ENCODE measurements around the gene SLC38A1. TPM values are rescaled to one million over a fixed set of nuclear protein-coding genes. Genes with fewer than 3 reads are reported as not detected.
"Not testable (repeated sequence)": the region's sequence is repeated elsewhere in the genome, so short reads cannot be mapped to it uniquely, and the experiment has no call there.

SLC38A1 gene
- total RNA-seq, 2 donors from 2014 or later = 22.1 to 77.0 TPM

DNA sequence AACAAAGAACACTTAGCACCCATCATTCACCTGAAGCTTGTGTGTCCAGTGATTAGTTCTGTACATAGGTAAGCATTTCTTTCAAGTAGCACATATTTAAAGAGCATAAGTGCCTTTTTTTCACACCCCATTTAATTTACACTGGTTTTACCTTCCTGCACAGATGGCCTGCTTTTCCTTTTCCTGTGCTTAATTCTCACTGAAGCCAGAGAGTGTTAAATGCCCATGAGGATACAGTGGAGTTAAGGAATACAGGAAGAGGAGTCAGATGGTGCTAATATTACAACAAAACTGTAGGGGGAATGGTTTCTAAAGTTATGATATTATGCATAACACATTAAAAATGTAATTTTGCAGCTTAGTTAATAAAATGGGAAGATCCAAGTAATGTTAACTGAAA, 31.0 kb upstream of the SLC38A1 start:
- H3K27me3 ChIP-seq (replicated peaks; ENCODE audit: insufficient read depth) = no peaks in the 10 kb centered on the region
- no peaks in the 10 kb centered on the region for H3K36me3 ChIP-seq
- ATAC-seq (ENCODE audit: insufficient number of reproducible peaks, low FRiP score, low read depth) = no peak
- H3K9me3 ChIP-seq = no peaks in the 10 kb centered on the region
- no peak for TF ChIP-seq CTCF (IDR thresholded peaks at IDR 0.05)
- peaks cover 0 to 16% of the 10 kb centered on the region in 2 donors for H3K4me1 ChIP-seq (ENCODE audit: control insufficient read depth in 1 of 2, low read depth in 2 of 2)
- H3K4me3 ChIP-seq = no peak overlapping the region
- H3K27ac ChIP-seq = no peak overlapping the region
- DNase-seq (ENCODE audit: low spot score) = no peak

- DNase-seq (ENCODE audit: low spot score) = no peak
- Histone ChIP-seq H3K4me3 (no peak overlapping the region), H3K27ac (no peak overlapping the region), H3K27me3 (replicated peaks; ENCODE audit: insufficient read depth) (no peaks in the 10 kb centered on the region), H3K9me3 (no peaks in the 10 kb centered on the region), H3K36me3 (no peaks in the 10 kb centered on the region), H3K4me1 (ENCODE audit: control insufficient read depth in 1 of 2, low read depth in 2 of 2) (peaks cover 0 to 7% of the 10 kb centered on the region in 2 donors)
- no peak for TF ChIP-seq CTCF (IDR thresholded peaks at IDR 0.05)
- no peak for ATAC-seq (ENCODE audit: insufficient number of reproducible peaks, low FRiP score, low read depth)
These were observed 29.4 kb upstream of the SLC38A1 start for GRCh38 chr12:46298261-46298660.

- TF ChIP-seq CTCF (IDR thresholded peaks at IDR 0.05) = no peak
- Histone ChIP-seq H3K4me1 (ENCODE audit: control insufficient read depth in 1 of 2, low read depth in 2 of 2) (peaks cover 0 to 7% of the 10 kb centered on the region in 2 donors), H3K4me3 (no peak overlapping the region), H3K27me3 (replicated peaks; ENCODE audit: insufficient read depth) (no peaks in the 10 kb centered on the region), H3K27ac (no peak overlapping the region), H3K36me3 (no peaks in the 10 kb centered on the region), H3K9me3 (no peaks in the 10 kb centered on the region)
- ATAC-seq (ENCODE audit: insufficient number of reproducible peaks, low FRiP score, low read depth) (no peak), DNase-seq (ENCODE audit: low spot score) (no peak)
These were observed 28.0 kb upstream of the SLC38A1 start for GRCh38 chr12:46296822-46297221.

DNA sequence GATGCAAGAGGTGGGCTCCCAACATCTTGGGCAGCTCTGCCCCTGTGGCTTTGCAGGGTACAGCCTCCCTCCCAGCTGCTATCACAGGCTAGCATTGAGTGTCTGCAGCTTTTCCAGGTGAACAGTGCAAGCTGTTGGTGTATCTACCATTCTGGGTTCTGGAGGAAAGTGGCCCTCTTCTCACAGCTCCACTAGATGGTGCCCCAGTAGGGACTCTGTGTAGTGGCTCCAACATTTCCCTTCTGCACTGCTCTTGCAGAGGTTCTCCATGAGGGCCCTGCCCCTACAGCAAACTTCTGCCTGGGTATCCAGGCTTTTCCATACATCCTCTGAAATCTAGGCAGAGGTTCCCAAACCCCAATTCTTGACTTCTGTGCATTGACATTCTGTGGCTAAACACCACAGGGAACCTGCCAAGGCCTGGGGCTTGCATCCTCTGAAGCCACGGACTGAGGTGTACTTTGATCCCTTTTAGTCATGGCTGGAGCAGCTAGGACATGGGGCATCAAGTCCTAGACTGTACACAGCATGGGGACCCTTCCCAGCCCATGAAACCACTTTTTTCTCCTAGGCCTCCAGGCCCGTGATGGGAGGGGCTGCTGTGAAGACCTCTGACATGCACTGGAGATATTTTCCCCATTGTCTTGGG, 24.0 kb upstream of the SLC38A1 start:
- H3K9me3 ChIP-seq = no peaks in the 10 kb centered on the region
- ATAC-seq (ENCODE audit: insufficient number of reproducible peaks, low FRiP score, low read depth) (no peak), DNase-seq (ENCODE audit: low spot score) (no peak)
- no peaks in the 10 kb centered on the region for H3K36me3 ChIP-seq
- no peak overlapping the region for H3K4me3 ChIP-seq
- no peak overlapping the region for H3K27ac ChIP-seq
- no peak for TF ChIP-seq CTCF (IDR thresholded peaks at IDR 0.05)
- no peaks in the 10 kb centered on the region for H3K4me1 ChIP-seq (ENCODE audit: control insufficient read depth in 1 of 2, low read depth in 2 of 2)
- H3K27me3 ChIP-seq (replicated peaks; ENCODE audit: insufficient read depth) = no peaks in the 10 kb centered on the region

DNA sequence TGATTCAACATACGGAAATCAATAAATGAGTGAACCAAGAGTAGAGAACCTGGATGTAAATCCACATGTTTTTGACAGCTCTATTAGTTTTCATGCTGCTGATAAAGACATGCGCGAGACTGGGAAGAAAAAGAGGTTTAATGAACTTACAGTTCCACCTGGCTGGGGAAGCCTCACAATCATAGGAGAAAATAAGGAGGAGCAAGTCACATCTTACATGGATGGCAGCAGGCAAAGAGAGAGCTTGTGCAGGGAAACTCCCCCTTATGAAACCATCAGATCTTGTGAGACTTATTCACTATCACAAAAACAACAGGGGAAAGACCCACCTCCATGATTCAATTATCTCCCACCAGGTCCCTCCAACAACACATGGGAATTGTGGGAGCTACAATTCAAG, 23.1 kb upstream of the SLC38A1 start:
- not testable (repeated sequence) for H3K27ac ChIP-seq; H3K4me3 ChIP-seq; H3K4me1 ChIP-seq (ENCODE audit: control insufficient read depth in 1 of 2, low read depth in 2 of 2); H3K9me3 ChIP-seq; H3K36me3 ChIP-seq; H3K27me3 ChIP-seq (replicated peaks; ENCODE audit: insufficient read depth); ATAC-seq (ENCODE audit: insufficient number of reproducible peaks, low FRiP score, low read depth); DNase-seq (ENCODE audit: low spot score)

DNA sequence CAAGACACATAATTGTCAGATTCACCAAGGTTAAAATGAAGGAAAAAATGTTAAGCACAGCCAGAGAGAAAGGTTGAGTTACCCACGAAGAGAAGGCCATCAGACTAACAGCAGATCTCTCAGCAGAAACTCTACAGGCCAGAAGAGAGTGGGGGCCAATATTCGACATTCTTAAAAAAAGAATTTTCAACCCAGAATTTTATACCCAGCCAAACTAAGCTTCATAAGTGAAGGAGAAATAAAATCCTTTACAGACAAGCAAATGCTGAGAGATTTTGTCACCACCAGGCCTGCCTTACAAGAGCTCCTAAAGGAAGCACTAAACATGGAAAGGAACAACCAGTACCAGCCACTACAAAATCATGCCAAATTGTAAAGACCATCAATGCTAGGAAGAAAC, 16.3 kb upstream of the SLC38A1 start:
- H3K4me3 ChIP-seq; ATAC-seq (ENCODE audit: insufficient number of reproducible peaks, low FRiP score, low read depth); H3K27me3 ChIP-seq (replicated peaks; ENCODE audit: insufficient read depth); H3K4me1 ChIP-seq (ENCODE audit: control insufficient read depth in 1 of 2, low read depth in 2 of 2); H3K36me3 ChIP-seq; H3K27ac ChIP-seq; DNase-seq (ENCODE audit: low spot score): not testable (repeated sequence)
- peaks cover 45% of the 10 kb centered on the region for H3K9me3 ChIP-seq

Data from thoracic aorta (tissue), 2 donors.